Measurements from ENCODE around the gene KANSL2. TPM values are rescaled to one million over a fixed set of nuclear protein-coding genes. Genes with fewer than 3 reads are reported as not detected.
"Not testable (repeated sequence)": the region's sequence is repeated elsewhere in the genome, so short reads cannot be mapped to it uniquely, and the experiment has no call there.

Gene KANSL2
- polyA plus RNA-seq, 4 donors, result 23.5 to 38.9 (median 28.5) TPM

GRCh38 chr12:48716168-48716492 is 34.1 kb upstream of the KANSL2 start:
- WGBS, 3 donors, result 0 to 2% (median 0%) methylated on average over 17 of the region's 17 CpGs
- peaks cover 0 to 16% of the 10 kb centered on the region in 2 donors for H3K9me3 ChIP-seq (ENCODE audit: control insufficient read depth in 2 of 2, insufficient read depth in 1 of 2, low read depth in 1 of 2, low read length in 1 of 2)
- H3K4me1 ChIP-seq (ENCODE audit: control insufficient read depth in 3 of 3, insufficient read depth in 2 of 3, low read depth in 1 of 3, low read length in 2 of 3), result peaks cover 2 to 14% (median 8%) of the 10 kb centered on the region in 3 donors
- H3K27me3 ChIP-seq (ENCODE audit: control insufficient read depth in 3 of 3, insufficient read depth in 3 of 3, low read length in 3 of 3), result no peaks in the 10 kb centered on the region
- FAIRE-seq (no peak), DNase-seq (no peak)
- peak overlapping the region; percentile 31 to 90 (median 76) for H3K4me3 ChIP-seq (ENCODE audit: low read depth in 1 of 3, low read length in 3 of 3)
- H3K36me3 ChIP-seq (ENCODE audit: control insufficient read depth in 3 of 3, insufficient read depth in 2 of 3, low read depth in 1 of 3, low read length in 3 of 3), result peaks cover 3 to 27% (median 3%) of the 10 kb centered on the region in 3 donors
- peak overlapping the region; percentile 92 to 94 (median 93) for H3K27ac ChIP-seq (ENCODE audit: low read depth in 1 of 3, low read length in 2 of 3)

- H3K27ac ChIP-seq (ENCODE audit: low read depth in 1 of 3, low read length in 2 of 3), result no peak overlapping the region
- peaks cover 2 to 14% (median 8%) of the 10 kb centered on the region in 3 donors for H3K4me1 ChIP-seq (ENCODE audit: control insufficient read depth in 3 of 3, insufficient read depth in 2 of 3, low read depth in 1 of 3, low read length in 2 of 3)
- no peaks in the 10 kb centered on the region for H3K27me3 ChIP-seq (ENCODE audit: control insufficient read depth in 3 of 3, insufficient read depth in 3 of 3, low read length in 3 of 3)
- no peaks in the 10 kb centered on the region for H3K9me3 ChIP-seq (ENCODE audit: control insufficient read depth in 2 of 2, insufficient read depth in 1 of 2, low read depth in 1 of 2, low read length in 1 of 2)
- no peak for DNase-seq
- H3K4me3 ChIP-seq (ENCODE audit: low read depth in 1 of 3, low read length in 3 of 3), result no peak overlapping the region
- WGBS, 3 donors, result 93 to 96% (median 96%) methylated on average over 10 of the region's 10 CpGs
- no peak for FAIRE-seq
- peaks cover 3 to 54% (median 4%) of the 10 kb centered on the region in 3 donors for H3K36me3 ChIP-seq (ENCODE audit: control insufficient read depth in 3 of 3, insufficient read depth in 2 of 3, low read depth in 1 of 3, low read length in 3 of 3)
Observed at GRCh38 chr12:48712209-48712608, 30.2 kb upstream of the KANSL2 start.

- not testable (repeated sequence) for H3K4me3 ChIP-seq (ENCODE audit: low read depth in 1 of 3, low read length in 3 of 3); H3K27me3 ChIP-seq (ENCODE audit: control insufficient read depth in 3 of 3, insufficient read depth in 3 of 3, low read length in 3 of 3); FAIRE-seq; DNase-seq; H3K27ac ChIP-seq (ENCODE audit: low read depth in 1 of 3, low read length in 2 of 3); H3K9me3 ChIP-seq (ENCODE audit: control insufficient read depth in 2 of 2, insufficient read depth in 1 of 2, low read depth in 1 of 2, low read length in 1 of 2); H3K4me1 ChIP-seq (ENCODE audit: control insufficient read depth in 3 of 3, insufficient read depth in 2 of 3, low read depth in 1 of 3, low read length in 2 of 3)
- 98 to 99% (median 99%) methylated on average over 7 of the region's 7 CpGs for WGBS, 3 donors
- H3K36me3 ChIP-seq (ENCODE audit: control insufficient read depth in 3 of 3, insufficient read depth in 2 of 3, low read depth in 1 of 3, low read length in 3 of 3), result peaks cover 9 to 52% (median 23%) of the 10 kb centered on the region in 3 donors
Observed at GRCh38 chr12:48698822-48699221, 16.8 kb upstream of the KANSL2 start.

- 94 to 96% (median 96%) methylated on average over 5 of the region's 5 CpGs for WGBS, 3 donors
Observed at GRCh38 chr12:48696626-48697025, 14.6 kb upstream of the KANSL2 start.

GRCh38 chr12:48695859-48696258 is 13.8 kb upstream of the KANSL2 start:
- FAIRE-seq (no peak), DNase-seq (no peak)
- H3K27ac ChIP-seq (ENCODE audit: low read depth in 1 of 3, low read length in 2 of 3), result no peak overlapping the region
- H3K27me3 ChIP-seq (ENCODE audit: control insufficient read depth in 3 of 3, insufficient read depth in 3 of 3, low read length in 3 of 3), result no peaks in the 10 kb centered on the region
- no peaks in the 10 kb centered on the region for H3K9me3 ChIP-seq (ENCODE audit: control insufficient read depth in 2 of 2, insufficient read depth in 1 of 2, low read depth in 1 of 2, low read length in 1 of 2)
- peaks cover 21 to 39% (median 27%) of the 10 kb centered on the region in 3 donors for H3K36me3 ChIP-seq (ENCODE audit: control insufficient read depth in 3 of 3, insufficient read depth in 2 of 3, low read depth in 1 of 3, low read length in 3 of 3)
- no peak overlapping the region for H3K4me3 ChIP-seq (ENCODE audit: low read depth in 1 of 3, low read length in 3 of 3)
- H3K4me1 ChIP-seq (ENCODE audit: control insufficient read depth in 3 of 3, insufficient read depth in 2 of 3, low read depth in 1 of 3, low read length in 2 of 3), result no peaks in the 10 kb centered on the region
- 91 to 96% (median 95%) methylated on average over 2 of the region's 2 CpGs for WGBS, 3 donors

More at GRCh38 chr12:48696626-48697025, 14.6 kb upstream of the KANSL2 start:
- Histone ChIP-seq H3K27me3 (ENCODE audit: control insufficient read depth in 3 of 3, insufficient read depth in 3 of 3, low read length in 3 of 3) (no peaks in the 10 kb centered on the region), H3K4me1 (ENCODE audit: control insufficient read depth in 3 of 3, insufficient read depth in 2 of 3, low read depth in 1 of 3, low read length in 2 of 3) (no peaks in the 10 kb centered on the region), H3K27ac (ENCODE audit: low read depth in 1 of 3, low read length in 2 of 3) (no peak overlapping the region), H3K4me3 (ENCODE audit: low read depth in 1 of 3, low read length in 3 of 3) (no peak overlapping the region), H3K36me3 (ENCODE audit: control insufficient read depth in 3 of 3, insufficient read depth in 2 of 3, low read depth in 1 of 3, low read length in 3 of 3) (peaks cover 17 to 42% (median 27%) of the 10 kb centered on the region in 3 donors), H3K9me3 (ENCODE audit: control insufficient read depth in 2 of 2, insufficient read depth in 1 of 2, low read depth in 1 of 2, low read length in 1 of 2) (no peaks in the 10 kb centered on the region)
- DNase-seq (no peak), FAIRE-seq (no peak)

- no peak overlapping the region for H3K27ac ChIP-seq (ENCODE audit: low read depth in 1 of 3, low read length in 2 of 3)
- H3K27me3 ChIP-seq (ENCODE audit: control insufficient read depth in 3 of 3, insufficient read depth in 3 of 3, low read length in 3 of 3), result no peaks in the 10 kb centered on the region
- H3K36me3 ChIP-seq (ENCODE audit: control insufficient read depth in 3 of 3, insufficient read depth in 2 of 3, low read depth in 1 of 3, low read length in 3 of 3), result peaks cover 21 to 37% (median 28%) of the 10 kb centered on the region in 3 donors
- DNase-seq (no peak), FAIRE-seq (no peak)
- no peak overlapping the region for H3K4me3 ChIP-seq (ENCODE audit: low read depth in 1 of 3, low read length in 3 of 3)
- WGBS, 3 donors, result 95 to 98% (median 97%) methylated on average over 6 of the region's 6 CpGs
- peaks cover 0 to 5% (median 0%) of the 10 kb centered on the region in 3 donors for H3K4me1 ChIP-seq (ENCODE audit: control insufficient read depth in 3 of 3, insufficient read depth in 2 of 3, low read depth in 1 of 3, low read length in 2 of 3)
- no peaks in the 10 kb centered on the region for H3K9me3 ChIP-seq (ENCODE audit: control insufficient read depth in 2 of 2, insufficient read depth in 1 of 2, low read depth in 1 of 2, low read length in 1 of 2)
Observed at GRCh38 chr12:48694038-48694437, 12.0 kb upstream of the KANSL2 start.

GRCh38 chr12:48693572-48693971 is 11.5 kb upstream of the KANSL2 start:
- H3K4me3 ChIP-seq (ENCODE audit: low read depth in 1 of 3, low read length in 3 of 3), result no peak overlapping the region
- H3K27ac ChIP-seq (ENCODE audit: low read depth in 1 of 3, low read length in 2 of 3), result no peak overlapping the region
- WGBS, 3 donors, result 88 to 91% (median 90%) methylated on average over 6 of the region's 6 CpGs
- H3K4me1 ChIP-seq (ENCODE audit: control insufficient read depth in 3 of 3, insufficient read depth in 2 of 3, low read depth in 1 of 3, low read length in 2 of 3), result peaks cover 0 to 5% (median 0%) of the 10 kb centered on the region in 3 donors
- no peaks in the 10 kb centered on the region for H3K9me3 ChIP-seq (ENCODE audit: control insufficient read depth in 2 of 2, insufficient read depth in 1 of 2, low read depth in 1 of 2, low read length in 1 of 2)
- H3K27me3 ChIP-seq (ENCODE audit: control insufficient read depth in 3 of 3, insufficient read depth in 3 of 3, low read length in 3 of 3), result no peaks in the 10 kb centered on the region
- DNase-seq (no peak), FAIRE-seq (no peak)
- peaks cover 24 to 34% (median 28%) of the 10 kb centered on the region in 3 donors for H3K36me3 ChIP-seq (ENCODE audit: control insufficient read depth in 3 of 3, insufficient read depth in 2 of 3, low read depth in 1 of 3, low read length in 3 of 3)

- Histone ChIP-seq H3K36me3 (ENCODE audit: control insufficient read depth in 3 of 3, insufficient read depth in 2 of 3, low read depth in 1 of 3, low read length in 3 of 3) (peaks cover 22 to 26% (median 26%) of the 10 kb centered on the region in 3 donors), H3K4me3 (ENCODE audit: low read depth in 1 of 3, low read length in 3 of 3) (no peak overlapping the region), H3K27me3 (ENCODE audit: control insufficient read depth in 3 of 3, insufficient read depth in 3 of 3, low read length in 3 of 3) (no peaks in the 10 kb centered on the region), H3K9me3 (ENCODE audit: control insufficient read depth in 2 of 2, insufficient read depth in 1 of 2, low read depth in 1 of 2, low read length in 1 of 2) (no peaks in the 10 kb centered on the region), H3K27ac (ENCODE audit: low read depth in 1 of 3, low read length in 2 of 3) (no peak overlapping the region), H3K4me1 (ENCODE audit: control insufficient read depth in 3 of 3, insufficient read depth in 2 of 3, low read depth in 1 of 3, low read length in 2 of 3) (peaks cover 0 to 5% (median 0%) of the 10 kb centered on the region in 3 donors)
- FAIRE-seq (no peak), DNase-seq (no peak)
- WGBS, 3 donors, result 62 to 73% (median 64%) methylated on average over 2 of the region's 2 CpGs
Observed at GRCh38 chr12:48691826-48692487, 9.9 kb upstream of the KANSL2 start.
